Glomerular visceral epithelial cell (primary cell): ENCODE data around the gene BSG.

Experiments used
- DNase-seq: peaks from one replicate; pipeline ENCODE4 v3.0.0-alpha.2; 2016; ENCODE audit errors: extremely low spot score

The BSG gene

GRCh38 chr19:540867-541637 is 31.3 kb upstream of the BSG start:
- no peak for DNase-seq

GRCh38 chr19:541699-542098 is 30.7 kb upstream of the BSG start:
- DNase-seq: no peak

- no peak for DNase-seq
Measured at GRCh38 chr19:542173-542866, 30.1 kb upstream of the BSG start.

- no peak for DNase-seq
Measured at GRCh38 chr19:543910-544608, 28.3 kb upstream of the BSG start, which contains the start of gene GZMM. TSS of gene GZMM (plus strand) at chr19:544053. CDS start at chr19:544072, 19 bp downstream.

- no peak for DNase-seq
Measured at GRCh38 chr19:547117-547516, 25.3 kb upstream of the BSG start.

- DNase-seq: no peak
Measured at GRCh38 chr19:547836-548720, 24.3 kb upstream of the BSG start.

GRCh38 chr19:548886-549830 is 23.2 kb upstream of the BSG start:
- no peak for DNase-seq

- DNase-seq: no peak
Measured at GRCh38 chr19:554817-555216, 17.6 kb upstream of the BSG start.

GRCh38 chr19:555474-555808 is 17.0 kb upstream of the BSG start:
- no peak for DNase-seq

GRCh38 chr19:556611-557382 is 15.6 kb upstream of the BSG start:
- DNase-seq: no peak

- no peak for DNase-seq
Measured at GRCh38 chr19:558770-559439, 13.5 kb upstream of the BSG start.

- no peak for DNase-seq
Measured at GRCh38 chr19:560121-560520, 12.3 kb upstream of the BSG start.

GRCh38 chr19:566403-566802 is 6.0 kb upstream of the BSG start:
- DNase-seq: no peak

GRCh38 chr19:566844-567243 is 5.6 kb upstream of the BSG start:
- DNase-seq: no peak

GRCh38 chr19:567296-567900 is 5.0 kb upstream of the BSG start:
- no peak for DNase-seq

GRCh38 chr19:570251-570686 is 2.1 kb upstream of the BSG start:
- no peak for DNase-seq

- peak; percentile 62 for DNase-seq
Measured at GRCh38 chr19:570937-571565, 1.3 kb upstream of the BSG start.

GRCh38 chr19:571566-571974 is 826 bp upstream of the BSG start:
- DNase-seq: peak; percentile 58
